Pancreas (tissue), 10 donors: ENCODE measurements around the gene TGIF2. TPM values are rescaled to one million over a fixed set of nuclear protein-coding genes. Genes with fewer than 3 reads are reported as not detected.

ENCODE experiments used
- ATAC-seq, 4 donors: fragments of 200-7000 bp; cut with Tn5 transposase; one replicate each; pipeline versions ENCODE4 v1.8.0 to v1.9.1; 2020; ENCODE audit warnings: mild to moderate bottlenecking in 4 of 4, moderate library complexity in 4 of 4
- DNase-seq, 6 donors: peaks; one replicate each; pipeline ENCODE4 v3.0.0-alpha.2; 2020
- FAIRE-seq: peaks from 2 replicates; lab custom pipeline; 2012; peaks lifted over from hg19 to GRCh38; lab: Jason Lieb, UNC
- H3K27ac ChIP-seq, 4 donors: fragments of 200-600 bp; sonication (generic); 1 replicate in 3 of 4; 2 replicates in 1 of 4; pipeline versions ENCODE4 v1.5.0 to v1.8.0; 2020
- H3K27me3 ChIP-seq, 4 donors: fragments of 200-600 bp; one replicate each; pipeline ENCODE4 v1.8.0; 2021
- H3K36me3 ChIP-seq, 3 donors: fragments of 200-600 bp; sonication (generic) in 1 of 3; one replicate each; pipeline versions ENCODE4 v1.5.0 to v1.8.0; 2020 to 2021
- H3K4me1 ChIP-seq, 3 donors: fragments of 200-600 bp; one replicate each; pipeline ENCODE4 v1.8.0; 2021
- H3K4me3 ChIP-seq, 4 donors: fragments of 200-600 bp; sonication (generic) in 2 of 4; one replicate each; pipeline versions ENCODE4 v1.5.0 to v1.8.0; 2020 to 2021
- H3K9me3 ChIP-seq, 4 donors: fragments of 200-600 bp; one replicate each; pipeline ENCODE4 v1.8.0; 2021
- CTCF ChIP-seq, 4 donors: fragments of 200-600 bp; sonication (generic) in 3 of 4; IDR thresholded peaks; one replicate each; pipeline versions ENCODE4 v1.5.0 to v1.8.0; 2021; ENCODE audit warnings: antibody characterized with exemption in 4 of 4
- WGBS, 2 donors: extraction: QIAGEN DNeasy Blood & Tissue Kit; methylation state at CpG; one replicate each; pipeline ENCODE4 v1.1.7; 2013; 5-methylcytosine and 5-hydroxymethylcytosine counted together
- intact Hi-C, 3 donors: fragments of 100-400 bp; cut with DNase I; formaldehyde crosslinking; loops; one replicate each; pipeline versions ENCODE4 v1.11.1 to v1.14.2; 2022
- polyA plus RNA-seq, 2 donors: library from polyadenylated mRNA; stranded (reverse); fragments of 200-250 nt; gene quantifications; one replicate each; pipeline ENCODE4 v1.2.3, GENCODE V29; 2013
- total RNA-seq, 6 donors: library from RNA; stranded (reverse); fragmentation: NEBNext Ultra II Directional in 4 of 6; extraction: Animal tissue kit (Norgen Biotek cat#: 25700) in 4 of 6; gene quantifications; one replicate each; pipeline versions ENCODE4 v1.2.1 to v1.2.4, GENCODE V29; 2021 to 2023
- donor health status: healthy with polysubstance abuse.
- donor health status: DM: no; HTN: no; CAD: no; lungs with moderate emphysema.
- donor health status: DM: no; HTN: no; CAD: no.
- donor health status: control.
- donor health status: control.
- donor health status: Bipolar disorder and iron deficiency.
- donor health status: DM: yes; HTN: yes; CAD: no.
- donor health status: DM: no; HTN: no; CAD: no.
- donor health status: DM: no; HTN: no; CAD: no.
- donor health status: DM: yes; HTN: yes; CAD: no.

The TGIF2 gene
- total and polyA plus RNA-seq, 8 donors, result 5.7 to 18.9 (median 12.8) TPM

DNA sequence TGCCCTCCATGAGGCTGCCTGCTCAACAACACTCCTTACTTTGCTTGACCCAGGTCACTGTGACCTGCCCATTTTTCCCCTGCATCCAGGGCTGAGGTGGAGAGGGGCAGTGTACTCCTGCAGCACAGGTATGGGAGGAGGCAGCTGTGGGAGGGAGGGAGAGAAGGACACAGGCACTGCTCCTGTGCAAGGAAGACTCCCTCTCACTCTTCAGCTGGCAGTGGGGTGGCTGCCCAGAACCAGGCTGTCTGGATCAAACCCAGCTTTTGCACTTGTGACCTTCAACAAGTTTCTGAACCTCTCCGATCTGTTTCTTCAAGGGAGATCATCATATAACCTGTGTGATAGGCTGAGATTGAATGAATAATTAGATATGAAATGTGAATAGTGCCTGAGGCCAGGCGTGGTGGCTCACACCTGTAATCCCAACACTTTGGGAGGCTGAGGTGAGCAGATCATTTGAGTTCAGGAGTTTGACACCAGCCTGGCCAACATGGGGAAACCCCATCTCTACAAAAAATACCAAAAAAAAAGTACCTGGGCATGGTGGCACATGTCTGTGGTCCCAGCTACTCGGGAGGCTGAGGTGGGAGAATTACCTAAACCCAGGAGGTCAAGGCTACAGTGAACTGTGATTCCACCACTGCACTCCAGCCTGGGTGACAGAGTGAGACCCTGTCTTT is 14.1 kb downstream of the TGIF2 start:
- H3K36me3 ChIP-seq, result peaks cover 0 to 4% (median 0%) of the 10 kb centered on the region in 3 donors
- H3K27ac ChIP-seq, result no peak overlapping the region
- H3K9me3 ChIP-seq, result no peaks in the 10 kb centered on the region
- intact Hi-C loops, result no loop called here
- no peaks in the 10 kb centered on the region for H3K27me3 ChIP-seq
- TF ChIP-seq CTCF (IDR thresholded peaks at IDR 0.05), result no peak
- WGBS, 2 donors, result 67 to 75% methylated on average over 3 of the region's 3 CpGs
- no peak for DNase-seq
- no peak for FAIRE-seq
- peak in 1 of 4 donors; percentile 35 for ATAC-seq
- H3K4me1 ChIP-seq, result no peaks in the 10 kb centered on the region
- H3K4me3 ChIP-seq, result no peak overlapping the region

- WGBS, 2 donors, result 90 to 92% methylated on average over 5 of the region's 5 CpGs
- Histone ChIP-seq H3K27ac (no peak overlapping the region), H3K4me1 (no peaks in the 10 kb centered on the region), H3K9me3 (no peaks in the 10 kb centered on the region), H3K27me3 (no peaks in the 10 kb centered on the region), H3K4me3 (no peak overlapping the region), H3K36me3 (peaks cover 0 to 4% (median 0%) of the 10 kb centered on the region in 3 donors)
- TF ChIP-seq CTCF (IDR thresholded peaks at IDR 0.05), result no peak
- ATAC-seq (no peak), FAIRE-seq (no peak), DNase-seq (no peak)
- intact Hi-C loops, result no loop called here
These were observed 17.9 kb downstream of the TGIF2 start for GRCh38 chr20:36591281-36591680.

GRCh38 chr20:36591854-36592641 is 18.7 kb downstream of the TGIF2 start:
- DNase-seq, result no peak
- intact Hi-C loops, result no loop called here

DNA sequence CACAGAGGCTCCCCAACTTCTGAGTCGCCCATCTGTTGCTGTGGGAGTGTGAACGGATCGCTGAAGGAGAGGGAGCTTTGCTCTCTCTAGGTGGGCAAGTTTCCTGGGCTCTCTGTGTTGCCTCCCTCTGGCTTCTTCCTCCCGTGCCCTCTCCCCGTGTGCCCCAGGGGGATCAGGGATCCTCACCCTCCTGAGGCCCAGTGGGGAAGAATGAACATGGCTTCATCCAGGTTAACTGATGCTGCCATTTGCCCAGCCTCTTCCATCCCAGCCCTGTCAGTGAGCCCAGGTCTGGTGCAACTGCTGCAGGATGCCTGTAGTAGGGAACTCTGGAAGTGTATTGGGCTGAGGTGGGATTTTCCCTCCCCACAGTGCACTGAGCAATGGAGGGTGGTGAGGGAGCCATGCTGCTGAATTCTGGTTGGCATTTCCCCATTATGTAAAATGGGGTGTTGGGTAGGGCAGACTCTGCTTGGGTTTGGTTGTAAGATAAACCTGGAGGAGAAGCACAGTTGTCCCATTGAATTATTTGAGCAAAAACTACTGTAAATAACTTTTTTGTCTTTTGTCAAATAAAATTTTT is 20.0 kb downstream of the TGIF2 start:
- Histone ChIP-seq H3K36me3 (peaks cover 0 to 4% (median 0%) of the 10 kb centered on the region in 3 donors), H3K27ac (no peak overlapping the region), H3K9me3 (no peaks in the 10 kb centered on the region), H3K4me1 (no peaks in the 10 kb centered on the region), H3K4me3 (no peak overlapping the region), H3K27me3 (no peaks in the 10 kb centered on the region)
- DNase-seq, result no peak
- no peak for ATAC-seq
- 88 to 90% methylated on average over 5 of the region's 5 CpGs for WGBS, 2 donors
- intact Hi-C loops, result no loop called here
- TF ChIP-seq CTCF (IDR thresholded peaks at IDR 0.05), result no peak
- no peak for FAIRE-seq

More at GRCh38 chr20:36591854-36592641, 18.7 kb downstream of the TGIF2 start:
- Histone ChIP-seq H3K27ac (no peak overlapping the region), H3K9me3 (no peaks in the 10 kb centered on the region), H3K4me1 (no peaks in the 10 kb centered on the region), H3K27me3 (no peaks in the 10 kb centered on the region), H3K4me3 (no peak overlapping the region), H3K36me3 (peaks cover 0 to 4% (median 0%) of the 10 kb centered on the region in 3 donors)
- TF ChIP-seq CTCF (IDR thresholded peaks at IDR 0.05), result no peak
- WGBS, 2 donors, result 88 to 90% methylated on average over 9 of the region's 9 CpGs
- FAIRE-seq, result no peak
- peak in 3 of 4 donors; percentile 46 to 71 (median 60) for ATAC-seq
